HG03432 (cell line): Measurements from ENCODE around the gene ADD1.

Source experiments
- ATAC-seq: cut with Tn5 transposase; IDR thresholded peaks from one replicate; pipeline ENCODE4 v1.9.1; 2021; ENCODE audit warnings: mild to moderate bottlenecking, moderate library complexity; ENCODE audit not compliant: unreplicated experiment

Gene ADD1

GRCh38 chr4:2843263-2843940, at the start of gene ADD1:
TSS of gene ADD1 (plus strand) at chr4:2843844. CDS start at chr4:2875916, 32,072 bp downstream.
- peak; percentile 81 for ATAC-seq

- no peak for ATAC-seq
Measured at GRCh38 chr4:2794486-2795299, 49.0 kb upstream of the ADD1 start.

GRCh38 chr4:2795300-2795892, 48.2 kb upstream of the ADD1 start:
- no peak for ATAC-seq

GRCh38 chr4:2795893-2796848, 47.5 kb upstream of the ADD1 start:
- no peak for ATAC-seq

GRCh38 chr4:2796849-2797544, 46.6 kb upstream of the ADD1 start:
- ATAC-seq: no peak

- ATAC-seq: peak; percentile 20
Measured at GRCh38 chr4:2797545-2798305, 45.9 kb upstream of the ADD1 start.

GRCh38 chr4:2798399-2799223, 45.0 kb upstream of the ADD1 start:
- ATAC-seq: peak; percentile 54

GRCh38 chr4:2799224-2799911, 44.3 kb upstream of the ADD1 start:
- ATAC-seq: no peak

- no peak for ATAC-seq
Measured at GRCh38 chr4:2799971-2800690, 43.5 kb upstream of the ADD1 start.

- peak; percentile 41 for ATAC-seq
Measured at GRCh38 chr4:2800691-2801596, 42.7 kb upstream of the ADD1 start.

GRCh38 chr4:2802618-2803531, 40.8 kb upstream of the ADD1 start:
- no peak for ATAC-seq

- ATAC-seq: no peak
Measured at GRCh38 chr4:2803624-2804448, 39.8 kb upstream of the ADD1 start.

- ATAC-seq: no peak
Measured at GRCh38 chr4:2804449-2804972, 39.1 kb upstream of the ADD1 start.

- no peak for ATAC-seq
Measured at GRCh38 chr4:2804973-2805501, 38.6 kb upstream of the ADD1 start.
